Activated B cell treated with CpG ODN at 0.5 μM for 24 hours (primary cell): ENCODE results near the gene ABI3BP. TPM values are rescaled to one million over a fixed set of nuclear protein-coding genes. Genes with fewer than 3 reads are reported as not detected.

Experiments used
- ATAC-seq: fragments of 200-7000 bp; cut with Tn5 transposase; one replicate; pipeline ENCODE4 v1.10.0; 2021; ENCODE audit warnings: low read depth, mild to moderate bottlenecking, moderate library complexity
- CTCF ChIA-PET: fragments of 350-600 bp; sonication (Branson Sonifier 250); formaldehyde crosslinking; loops from one replicate; lab custom pipeline; 2021; ENCODE audit warnings: antibody characterized with exemption; lab: Charles Lee
- POLR2A ChIA-PET: fragments of 350-600 bp; sonication (Branson Sonifier 250); formaldehyde crosslinking; loops from one replicate; lab custom pipeline; 2021; ENCODE audit warnings: antibody characterized with exemption; lab: Charles Lee
- DNase-seq: peaks from one replicate; pipeline ENCODE4 v3.0.0; 2022
- H3K27ac Mint-ChIP-seq: one replicate; pipeline ENCODE4 v1.8.0; 2020; ENCODE audit warnings: mixed read lengths
- H3K27me3 Mint-ChIP-seq: one replicate; pipeline ENCODE4 v1.8.0; 2021; ENCODE audit warnings: mixed read lengths
- H3K36me3 Mint-ChIP-seq: one replicate; pipeline ENCODE4 v1.8.0; 2021; ENCODE audit warnings: low read depth, mixed read lengths
- H3K4me1 Mint-ChIP-seq: one replicate; pipeline ENCODE4 v1.8.0; 2021; ENCODE audit warnings: mixed read lengths
- H3K4me3 Mint-ChIP-seq: one replicate; pipeline ENCODE4 v1.8.0; 2020; ENCODE audit warnings: mild to moderate bottlenecking, mixed read lengths
- H3K9me3 Mint-ChIP-seq: one replicate; pipeline ENCODE4 v1.8.0; 2020; ENCODE audit warnings: mixed read lengths
- CTCF ChIP-seq: fragments of 200-600 bp; IDR thresholded peaks from one replicate; pipeline ENCODE4 v1.8.0; 2022; ENCODE audit warnings: antibody characterized with exemption, mild to moderate bottlenecking
- intact Hi-C: fragments of 100-400 bp; cut with micrococcal nuclease; formaldehyde crosslinking; loops from one replicate; pipeline ENCODE4 v1.15.1; 2024
- total RNA-seq: library from RNA; stranded (reverse); gene quantifications from 2 replicates; pipeline ENCODE4 v1.2.3, GENCODE V29; 2022

Gene ABI3BP
- total RNA-seq, 1 donor from 2014 or later, result not detected

- ChIA-PET CTCF (interaction anchor here (0.8 kb wide), 1 partner anchor 10 kb away, joined by 4 read pairs; no protein-coding TSS in a partner anchor), POLR2A (no interaction called here)
- intact Hi-C loops, result loop anchor here (10.0 kb wide), 1 partner anchor 283 kb away; no protein-coding TSS in a partner anchor
- TF ChIP-seq CTCF, result no peak
- Mint-ChIP-seq H3K4me3 (no peak overlapping the region), H3K27me3 (no peaks in the 10 kb centered on the region), H3K36me3 (peaks cover 79% of the 10 kb centered on the region), H3K4me1 (no peaks in the 10 kb centered on the region), H3K9me3 (no peaks in the 10 kb centered on the region), H3K27ac (no peak overlapping the region)
- DNase-seq (no peak), ATAC-seq (no peak)
These were observed 245.0 kb downstream of the ABI3BP start for GRCh38 chr3:100748220-100748619.

DNA sequence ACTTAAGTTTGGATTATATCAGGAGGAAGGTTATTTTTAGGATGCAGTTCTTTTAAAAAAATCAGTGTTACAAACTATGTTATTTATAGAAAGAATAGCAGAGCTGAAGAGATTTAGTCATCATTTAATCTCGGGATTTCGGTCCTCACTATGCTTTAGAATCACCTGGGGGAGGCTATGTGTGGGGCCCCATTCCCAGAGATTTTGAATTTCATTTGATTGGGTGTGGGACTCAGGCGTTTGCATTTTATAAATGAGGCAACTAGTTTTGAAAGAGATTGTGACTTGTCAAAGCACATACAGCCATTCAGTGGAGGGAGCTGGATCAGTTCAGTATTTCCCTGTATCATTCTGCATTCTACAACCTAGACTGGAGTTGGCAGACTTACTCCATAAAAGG is 247.1 kb downstream of the ABI3BP start:
- peaks cover 79% of the 10 kb centered on the region for H3K36me3 Mint-ChIP-seq
- no peak overlapping the region for H3K27ac Mint-ChIP-seq
- H3K27me3 Mint-ChIP-seq, result no peaks in the 10 kb centered on the region
- ATAC-seq (no peak), DNase-seq (no peak)
- TF ChIP-seq CTCF, result no peak
- ChIA-PET CTCF (no interaction called here), POLR2A (no interaction called here)
- no peak overlapping the region for H3K4me3 Mint-ChIP-seq
- H3K4me1 Mint-ChIP-seq, result no peaks in the 10 kb centered on the region
- no peaks in the 10 kb centered on the region for H3K9me3 Mint-ChIP-seq
- intact Hi-C loops, result loop anchor here (10.0 kb wide), 1 partner anchor 281 kb away; no protein-coding TSS in a partner anchor

DNA sequence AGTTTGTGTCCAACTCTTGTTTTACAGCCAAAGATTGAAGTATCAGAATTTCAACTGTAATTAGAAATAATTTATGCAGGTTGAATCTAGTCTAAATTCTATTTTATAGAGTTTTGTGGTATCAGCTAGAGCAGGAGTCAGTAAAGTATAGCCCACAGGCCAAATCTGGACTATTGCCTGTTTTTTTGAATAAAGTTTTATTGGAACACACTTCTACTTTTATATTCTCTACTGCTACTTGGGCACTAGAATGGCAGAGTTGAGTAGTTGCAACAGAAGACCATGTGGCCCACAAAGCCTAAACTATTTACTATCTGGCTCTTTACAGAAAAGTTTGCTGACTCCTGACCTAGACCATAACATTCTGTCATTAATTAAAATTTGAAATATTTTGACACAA is 247.6 kb downstream of the ABI3BP start:
- Mint-ChIP-seq H3K27ac (no peak overlapping the region), H3K36me3 (peaks cover 76% of the 10 kb centered on the region), H3K27me3 (no peaks in the 10 kb centered on the region), H3K9me3 (no peaks in the 10 kb centered on the region), H3K4me1 (no peaks in the 10 kb centered on the region), H3K4me3 (no peak overlapping the region)
- CTCF ChIA-PET, result no interaction called here
- POLR2A ChIA-PET, result no interaction called here
- ATAC-seq (no peak), DNase-seq (no peak)
- intact Hi-C loops, result loop anchor here (10.0 kb wide), 1 partner anchor 281 kb away; no protein-coding TSS in a partner anchor
- TF ChIP-seq CTCF, result no peak

DNA sequence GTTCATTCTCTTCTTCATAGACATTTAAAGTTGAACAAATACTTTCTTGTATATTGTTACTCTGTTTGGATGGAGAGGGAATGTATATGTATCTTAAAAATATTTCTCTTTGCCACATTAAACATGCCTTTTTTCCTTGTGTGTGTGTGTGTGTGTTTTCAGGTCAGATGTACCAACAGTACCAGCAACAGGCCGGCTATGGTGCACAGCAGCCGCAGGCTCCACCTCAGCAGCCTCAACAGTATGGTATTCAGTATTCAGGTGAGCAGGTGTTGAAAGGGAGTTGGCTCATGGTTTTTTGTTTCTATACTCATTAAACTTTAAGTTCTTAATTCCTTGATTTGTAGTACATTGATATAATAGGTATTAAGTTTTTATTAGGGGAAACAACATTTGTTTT is 248.6 kb downstream of the ABI3BP start:
- CTCF ChIA-PET, result no interaction called here
- Mint-ChIP-seq H3K36me3 (peaks cover 79% of the 10 kb centered on the region), H3K27ac (no peak overlapping the region), H3K27me3 (no peaks in the 10 kb centered on the region), H3K4me3 (no peak overlapping the region), H3K9me3 (no peaks in the 10 kb centered on the region), H3K4me1 (no peaks in the 10 kb centered on the region)
- intact Hi-C loops, result loop anchor here (10.0 kb wide), 1 partner anchor 280 kb away; no protein-coding TSS in a partner anchor
- no peak for ATAC-seq
- DNase-seq, result no peak
- POLR2A ChIA-PET, result no interaction called here
- TF ChIP-seq CTCF, result no peak

- DNase-seq (no peak), ATAC-seq (no peak)
- H3K4me1 Mint-ChIP-seq, result no peaks in the 10 kb centered on the region
- peaks cover 79% of the 10 kb centered on the region for H3K36me3 Mint-ChIP-seq
- no peaks in the 10 kb centered on the region for H3K27me3 Mint-ChIP-seq
- no peaks in the 10 kb centered on the region for H3K9me3 Mint-ChIP-seq
- ChIA-PET POLR2A (no interaction called here), CTCF (no interaction called here)
- H3K4me3 Mint-ChIP-seq, result no peak overlapping the region
- intact Hi-C loops, result loop anchor here (10.0 kb wide), 1 partner anchor 279 kb away; no protein-coding TSS in a partner anchor
- no peak overlapping the region for H3K27ac Mint-ChIP-seq
- no peak for TF ChIP-seq CTCF
These were observed 249.7 kb downstream of the ABI3BP start for GRCh38 chr3:100743535-100743934.
